ENCODE data around the gene HIVEP3.

GRCh38 chr1:41690331-41690730, 228.4 kb downstream of the HIVEP3 start:
- no peak for TF ChIP-seq POLR2AphosphoS5 (IDR thresholded peaks at IDR 0.05; ENCODE audit: insufficient read depth in 1 of 2, low read depth in 1 of 2)
- TF ChIP-seq, protein P1, sequence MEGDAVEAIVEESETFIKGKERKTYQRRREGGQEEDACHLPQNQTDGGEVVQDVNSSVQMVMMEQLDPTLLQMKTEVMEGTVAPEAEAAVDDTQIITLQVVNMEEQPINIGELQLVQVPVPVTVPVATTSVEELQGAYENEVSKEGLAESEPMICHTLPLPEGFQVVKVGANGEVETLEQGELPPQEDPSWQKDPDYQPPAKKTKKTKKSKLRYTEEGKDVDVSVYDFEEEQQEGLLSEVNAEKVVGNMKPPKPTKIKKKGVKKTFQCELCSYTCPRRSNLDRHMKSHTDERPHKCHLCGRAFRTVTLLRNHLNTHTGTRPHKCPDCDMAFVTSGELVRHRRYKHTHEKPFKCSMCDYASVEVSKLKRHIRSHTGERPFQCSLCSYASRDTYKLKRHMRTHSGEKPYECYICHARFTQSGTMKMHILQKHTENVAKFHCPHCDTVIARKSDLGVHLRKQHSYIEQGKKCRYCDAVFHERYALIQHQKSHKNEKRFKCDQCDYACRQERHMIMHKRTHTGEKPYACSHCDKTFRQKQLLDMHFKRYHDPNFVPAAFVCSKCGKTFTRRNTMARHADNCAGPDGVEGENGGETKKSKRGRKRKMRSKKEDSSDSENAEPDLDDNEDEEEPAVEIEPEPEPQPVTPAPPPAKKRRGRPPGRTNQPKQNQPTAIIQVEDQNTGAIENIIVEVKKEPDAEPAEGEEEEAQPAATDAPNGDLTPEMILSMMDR (IDR thresholded peaks at IDR 0.05): no peak
